Small intestine (tissue), 7 donors: ENCODE results near the gene C12orf60. TPM values are rescaled to one million over a fixed set of nuclear protein-coding genes. Genes with fewer than 3 reads are reported as not detected.
A peak's percentile ranks its signal among the peaks of the same experiment; 100 is the strongest.

Experiments
- DNase-seq, 2 donors: peaks; one replicate each; pipeline versions ENCODE4 v3.0.0 to v3.0.0-alpha.2; 2013
- FAIRE-seq: peaks from 2 replicates; lab custom pipeline; 2012; peaks lifted over from hg19 to GRCh38; lab: Jason Lieb, UNC
- H3K27ac ChIP-seq, 3 donors: one replicate each; pipeline ENCODE4 v1.5.1; 2013; ENCODE audit warnings: low read length in 2 of 3, mild to moderate bottlenecking in 2 of 3, control low read depth in 1 of 3, inconsistent platforms in 1 of 3, low read depth in 1 of 3, moderate library complexity in 1 of 3
- H3K27me3 ChIP-seq, 3 donors: one replicate each; pipeline ENCODE4 v1.6.1; 2013; ENCODE audit warnings: low read length in 3 of 3, inconsistent platforms in 1 of 3; ENCODE audit not compliant: control insufficient read depth in 3 of 3, insufficient read depth in 3 of 3
- H3K36me3 ChIP-seq, 3 donors: one replicate each; pipeline ENCODE4 v1.6.1; 2013; ENCODE audit warnings: low read length in 3 of 3, inconsistent platforms in 1 of 3, low read depth in 1 of 3, mild to moderate bottlenecking in 1 of 3, moderate library complexity in 1 of 3; ENCODE audit not compliant: control insufficient read depth in 3 of 3, insufficient read depth in 2 of 3
- H3K4me1 ChIP-seq, 3 donors: one replicate each; pipeline ENCODE4 v1.6.1; 2013; ENCODE audit warnings: low read length in 2 of 3, inconsistent platforms in 1 of 3, low read depth in 1 of 3, mild to moderate bottlenecking in 1 of 3, moderate library complexity in 1 of 3; ENCODE audit not compliant: control insufficient read depth in 3 of 3, insufficient read depth in 2 of 3
- H3K4me3 ChIP-seq, 3 donors: one replicate each; pipeline ENCODE4 v1.5.1; 2013; ENCODE audit warnings: low read length in 3 of 3, control low read depth in 1 of 3, inconsistent platforms in 1 of 3, low read depth in 1 of 3, mild to moderate bottlenecking in 1 of 3, moderate library complexity in 1 of 3
- H3K9me3 ChIP-seq, 2 donors: one replicate each; pipeline ENCODE4 v1.6.1; 2013; ENCODE audit warnings: low read depth in 1 of 2, low read length in 1 of 2; ENCODE audit not compliant: control insufficient read depth in 2 of 2, insufficient read depth in 1 of 2
- WGBS, 3 donors: extraction: QIAGEN DNeasy Blood & Tissue Kit; methylation state at CpG; one replicate each; pipeline ENCODE4 v1.1.7; 2013; 5-methylcytosine and 5-hydroxymethylcytosine counted together
- polyA plus RNA-seq, 4 donors: library from polyadenylated mRNA; stranded (reverse) in 3 of 4; unstranded in 1 of 4; fragments of 200-250 nt in 3 of 4; fragments of 120-200 nt in 1 of 4; gene quantifications; one replicate each; pipeline versions ENCODE4 v1.2.1 to v1.2.3, GENCODE V29; 2013
- donor health status: healthy with polysubstance abuse.
- donor health status: control.
- donor health status: control.
- donor health status: Bipolar disorder and iron deficiency.
- donor health status: healthy.

Gene C12orf60
- polyA plus RNA-seq, 4 donors: 0.45 to 1.8 (median 0.75) TPM; not detected in 1

DNA sequence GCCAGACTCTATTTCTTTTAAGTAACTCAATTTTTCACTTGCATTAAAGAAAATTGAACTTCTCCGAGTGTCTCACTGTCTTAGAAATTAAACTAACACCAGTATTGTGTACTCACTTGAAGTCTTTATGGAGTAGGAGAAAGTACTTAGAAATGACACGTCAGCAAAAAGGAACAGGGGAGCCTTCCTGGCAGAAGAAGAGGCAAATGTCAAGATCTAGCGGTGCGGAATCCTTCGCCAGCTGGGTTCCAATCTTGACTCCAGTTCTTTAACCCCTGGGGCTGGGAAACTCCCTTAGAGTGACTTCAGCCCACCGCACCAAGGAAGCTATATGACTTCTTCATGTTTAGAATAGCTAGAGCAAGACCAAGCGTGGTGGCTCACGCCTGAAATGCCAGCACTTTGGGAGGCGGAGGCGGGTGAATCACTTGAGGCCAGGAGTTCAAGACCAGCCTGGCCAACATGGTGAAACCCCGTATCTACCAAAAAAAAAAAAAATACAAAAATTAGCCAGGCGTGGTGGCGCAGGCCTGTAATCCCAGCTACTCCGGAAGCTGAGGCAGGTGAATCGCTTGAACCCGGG lies 34.6 kb upstream of the C12orf60 start:
- Histone ChIP-seq H3K4me3 (peak overlapping the region; percentile 78 to 94 (median 87)), H3K4me1 (peaks cover 1 to 6% (median 4%) of the 10 kb centered on the region in 3 donors), H3K9me3 (no peaks in the 10 kb centered on the region), H3K27me3 (no peaks in the 10 kb centered on the region), H3K27ac (peak overlapping the region; percentile 88 to 100 (median 97)), H3K36me3 (peaks cover 0 to 9% (median 4%) of the 10 kb centered on the region in 3 donors)
- FAIRE-seq: no peak
- peak in 1 of 2 donors; percentile 68 for DNase-seq
- WGBS, 3 donors: 20 to 41% (median 25%) methylated on average over 14 to 16 of the region's 16 CpGs

DNA sequence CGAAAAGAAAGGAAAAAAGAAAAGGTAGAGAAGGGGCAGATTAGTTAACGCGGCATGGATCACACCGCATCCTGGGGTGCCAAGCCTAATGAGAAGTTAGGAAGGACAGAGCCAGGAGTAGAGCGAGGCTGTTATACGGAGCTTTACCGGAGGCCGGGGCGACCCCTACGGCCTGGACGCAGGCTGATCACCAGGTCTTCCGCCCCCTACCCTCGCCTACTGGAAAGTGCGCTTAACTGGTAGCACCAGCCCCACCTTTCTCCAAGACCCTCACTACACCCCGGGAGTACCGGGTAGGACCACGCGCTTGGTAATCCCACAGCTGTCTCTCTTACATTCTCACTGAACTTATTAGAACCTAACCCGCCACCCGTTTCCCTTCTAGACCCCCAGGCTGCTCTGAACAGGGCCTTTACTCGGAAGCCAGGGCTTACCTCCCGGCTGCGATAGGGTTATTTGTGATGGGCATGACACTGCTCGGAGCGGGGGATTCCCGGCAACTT lies 34.0 kb upstream of the C12orf60 start:
- Histone ChIP-seq H3K9me3 (no peaks in the 10 kb centered on the region), H3K36me3 (peaks cover 0 to 4% (median 3%) of the 10 kb centered on the region in 3 donors), H3K4me3 (peak overlapping the region; percentile 78 to 94 (median 87)), H3K27me3 (no peaks in the 10 kb centered on the region), H3K4me1 (peaks cover 1 to 6% (median 4%) of the 10 kb centered on the region in 3 donors), H3K27ac (peak overlapping the region; percentile 88 to 100 (median 97))
- DNase-seq (no peak), FAIRE-seq (no peak)
- WGBS, 3 donors: 1 to 3% (median 1%) methylated on average over 22 to 26 of the region's 26 CpGs

DNA sequence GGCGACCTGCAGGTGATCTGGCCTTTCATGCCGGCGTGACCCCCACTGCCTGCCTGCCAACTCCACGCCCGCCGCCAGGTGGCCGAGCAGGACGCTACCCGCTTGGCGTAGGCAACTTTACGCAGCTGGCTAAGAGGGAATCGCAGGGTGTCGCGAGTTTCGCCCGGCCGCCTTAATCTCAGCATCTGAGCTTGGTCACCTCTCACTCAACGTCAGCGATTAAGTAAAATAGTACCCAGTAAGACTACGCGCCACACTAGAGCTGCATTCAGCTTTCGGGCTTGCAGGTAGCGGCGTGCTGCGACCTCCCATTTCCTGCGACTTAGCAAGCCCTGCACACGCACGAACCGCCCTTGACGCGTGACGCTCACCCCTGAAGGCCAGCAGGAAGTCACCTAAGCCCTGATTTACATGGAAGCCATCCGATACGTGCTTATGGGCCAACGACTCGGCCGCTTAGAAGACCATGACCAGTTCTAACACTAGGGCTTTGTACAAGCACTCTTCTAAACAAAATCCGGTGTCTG lies 33.4 kb upstream of the C12orf60 start:
- Histone ChIP-seq H3K36me3 (peaks cover 0 to 4% (median 3%) of the 10 kb centered on the region in 3 donors), H3K27me3 (no peaks in the 10 kb centered on the region), H3K4me3 (peak overlapping the region; percentile 78 to 94 (median 87)), H3K9me3 (no peaks in the 10 kb centered on the region), H3K4me1 (peaks cover 1 to 6% (median 4%) of the 10 kb centered on the region in 3 donors), H3K27ac (peak overlapping the region; percentile 88 to 100 (median 97))
- FAIRE-seq: no peak
- WGBS, 3 donors: 0 to 1% (median 0%) methylated on average over 38 of the region's 38 CpGs
- peak; percentile 85 to 94 for DNase-seq

DNA sequence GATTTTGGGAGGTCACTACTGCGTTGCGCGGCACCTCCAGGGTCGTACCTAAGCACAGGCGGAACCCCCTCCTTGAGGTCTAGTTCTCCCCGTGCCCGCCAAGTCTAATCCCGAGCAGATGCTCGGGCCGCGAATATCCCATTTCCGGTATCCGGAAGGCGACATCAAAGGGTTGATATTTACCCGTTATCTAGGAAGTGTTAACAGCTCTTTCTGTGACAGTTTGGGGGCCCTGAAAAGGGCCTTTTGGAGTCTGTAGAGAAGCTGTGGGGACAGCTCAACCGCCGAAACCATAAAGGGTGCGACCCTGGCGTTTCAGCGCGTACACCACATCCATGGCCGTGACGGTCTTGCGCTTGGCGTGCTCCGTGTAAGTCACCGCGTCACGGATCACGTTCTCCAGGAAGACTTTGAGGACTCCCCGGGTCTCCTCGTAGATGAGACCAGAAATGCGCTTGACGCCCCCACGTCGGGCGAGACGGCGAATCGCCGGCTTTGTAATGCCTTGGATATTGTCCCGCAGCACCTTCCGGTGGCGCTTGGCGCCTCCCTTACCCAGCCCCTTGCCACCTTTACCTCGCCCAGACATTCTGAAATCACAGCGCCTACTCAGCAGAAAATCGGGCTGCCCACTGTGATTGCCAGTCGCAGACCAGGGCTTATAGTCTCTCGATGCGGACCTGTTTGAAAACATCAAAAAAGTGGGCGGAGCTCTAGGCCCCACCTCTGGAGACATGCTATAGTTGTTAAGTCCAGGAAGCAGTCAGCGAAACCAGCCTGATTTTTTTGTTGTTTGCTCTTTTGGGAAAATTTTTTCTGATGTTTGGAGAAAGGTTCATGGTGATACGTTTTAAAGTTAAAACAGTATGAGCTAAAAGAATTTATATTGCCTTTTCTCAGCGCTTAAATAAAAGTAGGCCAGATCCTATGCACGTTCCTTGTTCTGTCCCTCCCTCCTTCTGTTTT lies 32.7 kb upstream of the C12orf60 start:
- 0% methylated on average over 55 to 56 of the region's 56 CpGs for WGBS, 3 donors
- H3K27ac ChIP-seq: peak overlapping the region; percentile 88 to 100 (median 97)
- FAIRE-seq (no peak), DNase-seq (peak; percentile 98)
- peak overlapping the region; percentile 78 to 94 (median 87) for H3K4me3 ChIP-seq
- no peaks in the 10 kb centered on the region for H3K27me3 ChIP-seq
- H3K4me1 ChIP-seq: peaks cover 1 to 8% (median 5%) of the 10 kb centered on the region in 3 donors
- no peaks in the 10 kb centered on the region for H3K9me3 ChIP-seq
- peaks cover 0 to 4% (median 3%) of the 10 kb centered on the region in 3 donors for H3K36me3 ChIP-seq

DNA sequence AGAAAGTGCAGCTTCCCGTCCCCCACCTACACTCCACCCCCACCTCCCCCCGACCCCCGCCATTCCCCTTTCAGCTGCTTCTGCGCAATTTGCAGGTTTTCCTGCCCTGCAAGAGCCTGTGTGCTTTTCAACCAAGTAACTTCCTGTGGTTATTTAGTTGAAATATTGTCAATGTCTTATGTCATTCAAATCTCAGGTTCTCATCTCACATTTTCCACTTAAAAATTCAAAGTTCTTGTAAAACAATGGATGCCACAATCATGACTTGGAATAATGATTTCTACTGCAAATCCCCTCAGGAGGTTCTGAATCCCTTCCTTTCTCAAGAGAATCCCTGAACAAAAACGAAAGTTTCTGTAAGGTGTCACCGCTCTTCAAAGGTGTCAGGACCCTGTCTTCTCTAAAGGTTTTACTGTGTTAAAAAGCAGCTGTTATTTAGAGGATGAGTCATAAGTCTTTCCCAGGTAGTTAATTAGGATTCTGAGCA lies 31.8 kb upstream of the C12orf60 start:
- DNase-seq (peak in 1 of 2 donors; percentile 44), FAIRE-seq (no peak)
- no peaks in the 10 kb centered on the region for H3K9me3 ChIP-seq
- H3K36me3 ChIP-seq: peaks cover 0 to 4% (median 3%) of the 10 kb centered on the region in 3 donors
- peaks cover 1 to 15% (median 11%) of the 10 kb centered on the region in 3 donors for H3K4me1 ChIP-seq
- peak overlapping the region; percentile 8 to 94 (median 17) for H3K4me3 ChIP-seq
- H3K27ac ChIP-seq: peak overlapping the region; percentile 5 to 97 (median 33)
- WGBS, 3 donors: 26 to 31% (median 28%) methylated on average over 6 of the region's 6 CpGs
- no peaks in the 10 kb centered on the region for H3K27me3 ChIP-seq

DNA sequence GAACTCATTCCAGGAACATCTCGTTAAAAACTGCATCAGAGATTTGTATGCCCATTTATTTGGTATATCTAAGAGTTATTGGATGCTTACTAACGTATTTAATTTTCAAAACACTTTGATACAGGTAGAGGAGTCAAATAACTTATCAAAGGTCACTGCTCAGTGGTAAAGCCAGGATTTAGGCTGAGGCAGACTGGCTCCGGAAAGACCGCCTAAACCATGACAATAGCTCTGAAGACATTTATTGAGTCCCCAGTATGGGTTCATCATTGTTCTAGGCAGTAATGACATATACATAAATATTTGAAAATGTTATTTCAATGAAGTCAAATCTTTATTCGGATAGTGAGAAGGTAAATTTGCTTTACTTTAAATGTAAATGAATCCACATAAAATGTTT lies 30.5 kb upstream of the C12orf60 start:
- peak in 1 of 2 donors; percentile 2 for DNase-seq
- no peaks in the 10 kb centered on the region for H3K27me3 ChIP-seq
- no peak for FAIRE-seq
- H3K27ac ChIP-seq: peak overlapping the region in 1 of 3 donors; percentile 99
- H3K4me3 ChIP-seq: no peak overlapping the region
- peaks cover 0 to 2% (median 0%) of the 10 kb centered on the region in 3 donors for H3K36me3 ChIP-seq
- no peaks in the 10 kb centered on the region for H3K9me3 ChIP-seq
- H3K4me1 ChIP-seq: peaks cover 1 to 24% (median 11%) of the 10 kb centered on the region in 3 donors
- WGBS, 3 donors: 89 to 96% (median 93%) methylated on average over 5 of the region's 5 CpGs

DNA sequence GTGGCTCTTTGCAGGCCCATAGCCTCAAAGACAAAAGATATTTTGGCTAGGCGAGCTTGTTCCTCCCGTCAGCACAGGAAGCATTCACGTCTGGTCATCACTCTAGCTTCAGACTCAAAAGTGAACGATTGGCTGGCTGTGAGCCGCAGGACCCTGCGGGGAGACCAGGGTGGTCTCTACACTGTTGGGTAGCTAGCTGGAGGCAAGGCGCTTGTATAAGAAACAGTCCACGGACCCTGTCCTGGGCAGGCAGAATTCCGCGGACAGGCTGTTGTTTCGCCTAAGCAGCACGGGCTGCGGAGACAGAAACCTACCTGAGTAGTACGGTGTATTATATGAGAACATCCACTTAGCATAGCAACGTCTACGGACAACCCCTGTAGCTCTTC lies 29.8 kb upstream of the C12orf60 start:
- WGBS, 3 donors: 20 to 26% (median 25%) methylated on average over 16 of the region's 16 CpGs
- Histone ChIP-seq H3K27ac (peak overlapping the region; percentile 97 to 99 (median 97)), H3K9me3 (no peaks in the 10 kb centered on the region), H3K4me3 (peak overlapping the region; percentile 26 to 96 (median 74)), H3K4me1 (peaks cover 0 to 24% (median 9%) of the 10 kb centered on the region in 3 donors), H3K27me3 (no peaks in the 10 kb centered on the region), H3K36me3 (no peaks in the 10 kb centered on the region)
- FAIRE-seq (no peak), DNase-seq (no peak)
